Nephron (organoid): ENCODE results near the gene FOXE3.

Experiments
- H3K27ac Mint-ChIP-seq, 3 experiments: 2 replicates each; pipeline ENCODE4 v1.8.0; 2020; ENCODE audit warnings: mixed read lengths in 3 of 3, mild to moderate bottlenecking in 2 of 3, moderate library complexity in 1 of 3
- H3K27me3 Mint-ChIP-seq: 2 replicates; pipeline ENCODE4 v1.8.0; 2021; ENCODE audit warnings: low read depth, mild to moderate bottlenecking, moderate library complexity, mixed read lengths
- H3K36me3 Mint-ChIP-seq: 2 replicates; pipeline ENCODE4 v1.8.0; 2020; ENCODE audit warnings: low read depth, mixed read lengths
- H3K4me1 Mint-ChIP-seq: 2 replicates; pipeline ENCODE4 v1.8.0; 2020; ENCODE audit warnings: mixed read lengths
- H3K4me3 Mint-ChIP-seq, 3 experiments: 2 replicates each; pipeline ENCODE4 v1.8.0; 2020; ENCODE audit warnings: mild to moderate bottlenecking in 3 of 3, mixed read lengths in 3 of 3, moderate library complexity in 2 of 3
- H3K9me3 Mint-ChIP-seq: 2 replicates; pipeline ENCODE4 v1.8.0; 2020; ENCODE audit warnings: mixed read lengths
- TF ChIP-seq, protein P1 (sequence below), 3 experiments: fragments of 200-600 bp; sonication (generic); IDR thresholded peaks; one replicate each; pipeline ENCODE4 v1.5.0; 2021; ENCODE audit warnings: antibody characterized with exemption in 3 of 3; ENCODE audit not compliant: unreplicated experiment in 3 of 3

The FOXE3 gene

DNA sequence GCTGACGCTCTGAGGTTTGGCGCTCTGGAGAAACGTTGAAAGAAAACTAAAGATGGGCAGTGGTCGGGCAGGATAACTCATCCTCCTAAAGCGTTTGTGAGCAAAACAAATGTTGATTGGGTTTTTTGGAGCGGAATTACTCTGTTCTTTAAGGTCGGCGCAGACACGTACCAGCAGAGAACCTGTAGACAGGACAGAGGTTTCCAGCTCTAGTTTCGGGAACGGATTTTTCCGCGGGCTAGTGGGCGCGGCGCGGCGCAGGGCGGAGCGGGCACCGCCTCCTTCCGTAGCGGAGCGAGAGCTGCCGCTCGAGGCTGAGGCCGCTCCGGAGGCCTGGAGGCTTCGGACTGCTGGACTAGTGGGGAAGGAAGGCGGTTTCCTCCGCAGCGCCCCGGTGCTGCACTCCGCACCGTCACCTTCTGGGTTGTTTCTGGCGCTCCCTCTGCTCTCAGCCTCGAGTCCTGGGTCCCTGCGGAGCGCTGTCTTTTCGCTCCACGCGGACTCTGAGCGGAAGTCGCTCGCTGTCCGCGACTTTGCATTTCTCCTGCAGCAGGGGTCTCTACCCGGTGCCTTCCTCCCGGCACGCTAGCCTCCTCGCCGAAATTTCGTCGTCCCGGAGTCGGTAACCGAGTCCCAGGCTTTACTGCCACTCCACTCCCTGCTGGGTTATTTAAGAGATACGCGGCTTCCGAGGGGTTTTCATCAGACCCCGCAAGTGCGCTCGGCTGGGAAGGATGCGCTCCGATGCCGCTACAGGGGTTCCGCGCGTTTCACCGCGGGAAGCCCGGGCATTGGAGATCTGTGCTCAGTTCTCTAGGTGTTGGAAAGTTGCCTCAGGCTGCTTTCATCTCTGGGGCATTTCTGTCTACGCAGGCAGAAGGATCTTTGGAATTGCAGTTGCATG is 28.7 kb downstream of the FOXE3 start:
- Mint-ChIP-seq H3K36me3 (peaks cover 12% of the 10 kb centered on the region), H3K4me3 (no peak overlapping the region), H3K4me1 (peaks cover 24% of the 10 kb centered on the region), H3K9me3 (no peaks in the 10 kb centered on the region), H3K27ac (peak overlapping the region in 2 of 3 experiments; percentile 67 to 87), H3K27me3 (no peaks in the 10 kb centered on the region)
- TF ChIP-seq, protein P1, sequence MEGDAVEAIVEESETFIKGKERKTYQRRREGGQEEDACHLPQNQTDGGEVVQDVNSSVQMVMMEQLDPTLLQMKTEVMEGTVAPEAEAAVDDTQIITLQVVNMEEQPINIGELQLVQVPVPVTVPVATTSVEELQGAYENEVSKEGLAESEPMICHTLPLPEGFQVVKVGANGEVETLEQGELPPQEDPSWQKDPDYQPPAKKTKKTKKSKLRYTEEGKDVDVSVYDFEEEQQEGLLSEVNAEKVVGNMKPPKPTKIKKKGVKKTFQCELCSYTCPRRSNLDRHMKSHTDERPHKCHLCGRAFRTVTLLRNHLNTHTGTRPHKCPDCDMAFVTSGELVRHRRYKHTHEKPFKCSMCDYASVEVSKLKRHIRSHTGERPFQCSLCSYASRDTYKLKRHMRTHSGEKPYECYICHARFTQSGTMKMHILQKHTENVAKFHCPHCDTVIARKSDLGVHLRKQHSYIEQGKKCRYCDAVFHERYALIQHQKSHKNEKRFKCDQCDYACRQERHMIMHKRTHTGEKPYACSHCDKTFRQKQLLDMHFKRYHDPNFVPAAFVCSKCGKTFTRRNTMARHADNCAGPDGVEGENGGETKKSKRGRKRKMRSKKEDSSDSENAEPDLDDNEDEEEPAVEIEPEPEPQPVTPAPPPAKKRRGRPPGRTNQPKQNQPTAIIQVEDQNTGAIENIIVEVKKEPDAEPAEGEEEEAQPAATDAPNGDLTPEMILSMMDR (IDR thresholded peaks at IDR 0.05; ENCODE audit: unreplicated experiment in 3 of 3), result no peak

DNA sequence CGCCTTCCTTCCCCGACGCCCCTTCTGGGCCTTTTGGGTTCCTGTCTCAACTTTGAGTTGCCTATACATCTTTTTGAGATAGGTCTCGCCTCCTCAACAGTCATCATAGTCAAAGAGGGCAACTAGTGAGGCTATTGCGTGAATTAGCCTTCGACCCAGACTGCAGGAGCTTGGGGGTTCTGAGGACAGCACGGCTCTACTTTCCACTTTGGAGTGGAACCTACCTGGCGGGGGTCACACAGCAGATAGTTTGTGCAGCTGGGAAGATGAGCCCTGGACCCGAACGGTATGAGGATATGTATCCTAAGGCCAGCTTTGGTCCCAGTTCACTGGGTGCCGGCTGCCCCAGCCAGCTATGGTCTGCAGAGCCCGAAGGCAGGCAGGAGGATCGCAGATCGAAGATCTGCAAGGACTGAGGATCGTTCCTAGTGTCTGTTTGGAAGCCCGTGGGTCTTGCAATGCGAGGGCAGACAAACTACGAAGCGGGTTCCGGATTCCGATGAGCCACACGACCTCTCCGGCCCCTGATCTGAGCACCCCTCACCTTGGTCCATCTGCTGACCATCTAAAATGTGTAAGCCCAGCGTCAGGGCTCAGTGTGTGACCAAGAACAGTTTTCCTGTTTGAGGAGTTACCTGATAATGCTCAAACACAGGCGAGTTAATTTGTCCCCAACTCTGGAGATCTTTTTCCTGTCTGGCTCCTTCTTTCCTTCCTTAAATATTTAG is 29.9 kb downstream of the FOXE3 start:
- peaks cover 12% of the 10 kb centered on the region for H3K36me3 Mint-ChIP-seq
- peak overlapping the region; percentile 51 to 76 (median 57) for H3K4me3 Mint-ChIP-seq
- H3K9me3 Mint-ChIP-seq, result no peaks in the 10 kb centered on the region
- TF ChIP-seq, protein P1 (IDR thresholded peaks at IDR 0.05; ENCODE audit: unreplicated experiment in 3 of 3), result no peak
- peaks cover 27% of the 10 kb centered on the region for H3K4me1 Mint-ChIP-seq
- no peaks in the 10 kb centered on the region for H3K27me3 Mint-ChIP-seq
- peak overlapping the region in 1 of 3 experiments; percentile 6 for H3K27ac Mint-ChIP-seq

DNA sequence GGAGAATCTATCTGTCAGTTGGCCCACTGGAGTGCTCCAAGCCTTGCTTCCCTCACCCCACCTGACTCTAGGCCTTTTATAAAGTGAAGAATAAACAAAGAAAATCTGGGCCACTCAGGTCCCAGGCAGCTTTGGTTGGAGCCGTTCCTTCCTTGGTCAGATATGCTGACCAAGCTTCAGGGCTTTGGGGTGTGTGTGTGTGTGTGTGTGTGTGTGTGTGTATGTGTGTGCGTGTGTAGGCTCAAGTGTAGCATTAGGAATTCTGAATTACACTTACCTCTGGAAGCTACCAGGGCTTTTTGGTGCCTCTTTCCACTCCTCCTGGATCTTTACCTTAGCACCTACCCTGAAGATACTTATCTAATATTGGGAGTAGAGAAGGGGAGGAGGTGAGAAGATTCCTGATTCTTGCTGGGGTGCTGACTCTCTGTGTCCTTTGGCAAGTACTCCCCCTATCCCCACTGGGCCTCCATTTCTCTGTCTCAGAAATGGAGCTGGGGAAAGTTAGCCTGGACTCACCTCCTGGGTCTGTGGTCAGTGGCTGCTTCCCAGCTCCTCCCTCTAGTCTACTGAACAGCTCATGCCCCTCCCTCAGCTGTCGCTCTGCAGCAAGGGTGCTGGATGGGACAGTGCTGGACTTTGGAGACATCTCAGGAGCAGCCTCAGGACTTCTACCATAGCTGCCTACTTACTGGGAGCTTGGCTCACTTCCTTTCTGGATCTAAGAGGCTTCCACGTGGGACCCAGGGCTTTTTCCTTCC is 32.6 kb downstream of the FOXE3 start:
- TF ChIP-seq, protein P1 (IDR thresholded peaks at IDR 0.05; ENCODE audit: unreplicated experiment in 3 of 3), result no peak
- Mint-ChIP-seq H3K9me3 (no peaks in the 10 kb centered on the region), H3K4me3 (no peak overlapping the region), H3K27ac (peak overlapping the region in 1 of 3 experiments; percentile 45), H3K36me3 (peaks cover 12% of the 10 kb centered on the region), H3K27me3 (no peaks in the 10 kb centered on the region), H3K4me1 (peaks cover 20% of the 10 kb centered on the region)

DNA sequence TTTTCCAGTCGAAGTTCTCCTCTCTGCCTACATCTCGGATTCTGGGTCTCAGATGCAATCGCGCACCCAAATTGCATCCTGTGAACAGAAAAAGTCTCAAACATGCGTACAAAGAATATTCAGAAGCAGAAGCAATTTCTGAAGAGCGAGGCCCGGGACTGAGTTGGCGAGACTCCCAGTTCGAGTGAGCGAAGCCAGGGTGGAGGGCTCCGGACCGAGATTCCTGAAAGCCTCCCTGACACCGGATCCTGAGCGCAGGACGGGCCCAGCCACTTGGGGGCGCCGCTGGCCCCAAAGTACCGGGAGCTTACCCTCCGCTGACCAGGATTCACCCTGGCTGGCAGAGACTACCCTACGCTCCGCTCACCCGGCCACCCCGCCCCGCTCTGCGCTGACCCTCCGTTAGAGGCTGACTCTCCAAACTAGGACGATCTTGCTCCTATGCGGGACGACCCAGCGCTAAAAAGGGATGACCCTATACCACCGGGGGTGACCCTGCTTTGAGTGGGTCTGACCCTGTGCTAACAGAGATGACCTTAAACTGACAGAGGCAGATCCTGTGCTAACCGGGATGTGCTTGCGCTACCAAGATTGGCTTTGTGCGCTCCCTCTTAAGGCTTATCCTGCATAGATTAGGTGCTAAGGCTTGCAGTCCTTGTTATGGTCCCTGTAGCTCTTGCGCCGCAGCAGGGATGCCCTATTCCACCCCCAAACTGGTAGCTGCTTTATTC is 33.9 kb downstream of the FOXE3 start:
- TF ChIP-seq, protein P1 (IDR thresholded peaks at IDR 0.05; ENCODE audit: unreplicated experiment in 3 of 3), result peak in 2 of 3 experiments; percentile 37 to 54
- H3K4me3 Mint-ChIP-seq, result no peak overlapping the region
- no peaks in the 10 kb centered on the region for H3K9me3 Mint-ChIP-seq
- peaks cover 5% of the 10 kb centered on the region for H3K27me3 Mint-ChIP-seq
- H3K4me1 Mint-ChIP-seq, result peaks cover 10% of the 10 kb centered on the region
- H3K36me3 Mint-ChIP-seq, result peaks cover 12% of the 10 kb centered on the region
- H3K27ac Mint-ChIP-seq, result peak overlapping the region in 1 of 3 experiments; percentile 26

DNA sequence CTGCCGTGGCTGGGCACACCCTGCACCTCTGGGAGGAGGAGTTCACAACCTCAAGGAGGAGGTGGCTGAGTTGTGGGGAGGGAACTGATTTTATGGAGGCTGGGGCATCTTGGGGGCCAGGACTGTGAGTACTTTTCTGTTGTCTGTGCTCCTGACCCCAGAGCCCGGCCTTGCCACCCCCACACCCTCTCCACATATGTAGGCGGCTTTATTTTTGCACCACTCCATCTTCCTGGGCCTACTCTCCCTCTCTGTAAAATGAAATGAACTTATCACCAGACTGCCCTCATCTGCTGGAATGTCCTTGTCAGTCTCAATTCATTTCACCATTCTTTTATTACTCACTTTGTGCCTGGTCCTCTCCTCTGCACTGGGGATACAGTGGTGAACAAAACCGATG is 34.5 kb downstream of the FOXE3 start:
- Mint-ChIP-seq H3K27me3 (peaks cover 10% of the 10 kb centered on the region), H3K9me3 (no peaks in the 10 kb centered on the region), H3K36me3 (peaks cover 12% of the 10 kb centered on the region), H3K4me3 (no peak overlapping the region), H3K27ac (no peak overlapping the region), H3K4me1 (peaks cover 10% of the 10 kb centered on the region)
- TF ChIP-seq, protein P1 (IDR thresholded peaks at IDR 0.05; ENCODE audit: unreplicated experiment in 3 of 3), result no peak
